IMR-90 (cell line): ENCODE results near the gene SUSD6. TPM values are rescaled to one million over a fixed set of nuclear protein-coding genes. Genes with fewer than 3 reads are reported as not detected.

Experiments
- ATAC-seq: fragments of 200-7000 bp; cut with Tn5 transposase; 2 replicates; pipeline ENCODE4 v1.9.1; 2020; ENCODE audit warnings: low read depth, mild to moderate bottlenecking, moderate library complexity
- BruUV-seq: library from RNA; stranded (reverse); fragments of 400-500 nt; replicated peaks from 2 replicates; lab custom pipeline; 2021; lab: Mats Ljungman, UMichigan
- CTCF ChIA-PET: fragments of 300-600 bp; formaldehyde crosslinking; extraction: SDS; loops from one replicate; lab custom pipeline; 2021; ENCODE audit warnings: antibody characterized with exemption; lab: Yijun Ruan, JAX
- POLR2A ChIA-PET: fragments of 300-600 bp; sonication (Branson Sonifier 250); formaldehyde crosslinking; loops from one replicate; lab custom pipeline; 2022; ENCODE audit warnings: antibody characterized with exemption; ENCODE audit not compliant: unreplicated experiment; lab: Charles Lee
- DNase-seq: peaks from one replicate; pipeline ENCODE4 v3.0.0; 2013
- H2AFZ ChIP-seq: replicated peaks from 2 replicates; pipeline ENCODE3; 2013; ENCODE audit warnings: low read length, mild to moderate bottlenecking; ENCODE audit not compliant: poor library complexity
- H2AK5ac ChIP-seq: 2 replicates; pipeline ENCODE4 v1.6.1; 2013; ENCODE audit warnings: low read depth, low read length, inconsistent platforms
- H2AK9ac ChIP-seq: replicated peaks from 2 replicates; pipeline ENCODE3; 2013; ENCODE audit warnings: mild to moderate bottlenecking, low read depth, low read length, moderate library complexity; ENCODE audit not compliant: poor library complexity
- H2BK120ac ChIP-seq: 2 replicates; pipeline ENCODE4 v1.6.1; 2013; ENCODE audit warnings: low read depth, low read length, inconsistent platforms
- H2BK15ac ChIP-seq: 3 replicates; pipeline ENCODE4 v1.6.1; 2013; ENCODE audit warnings: low read depth, low read length, inconsistent platforms
- H2BK20ac ChIP-seq: 2 replicates; pipeline ENCODE4 v1.6.1; 2013; ENCODE audit warnings: low read depth, mild to moderate bottlenecking, inconsistent platforms, low read length, moderate library complexity
- H2BK5ac ChIP-seq: 2 replicates; pipeline ENCODE4 v1.6.1; 2013; ENCODE audit warnings: mild to moderate bottlenecking, low read depth, low read length, inconsistent platforms; ENCODE audit not compliant: poor library complexity, severe bottlenecking
- H3K14ac ChIP-seq: replicated peaks from 2 replicates; pipeline ENCODE4 v1.6.1; 2013; ENCODE audit warnings: low read depth, low read length, inconsistent platforms
- H3K18ac ChIP-seq: 2 replicates; pipeline ENCODE4 v1.6.1; 2013; ENCODE audit warnings: low read depth, low read length, control low read depth
- H3K23ac ChIP-seq: 2 replicates; pipeline ENCODE4 v1.6.1; 2013; ENCODE audit warnings: low read depth, low read length, inconsistent platforms
- H3K27ac ChIP-seq: 2 replicates; pipeline ENCODE4 v1.5.1; 2013; ENCODE audit warnings: mild to moderate bottlenecking, control low read depth, low read length; ENCODE audit not compliant: insufficient read depth
- H3K27me3 ChIP-seq: 2 replicates; pipeline ENCODE4 v1.6.1; 2013; ENCODE audit warnings: low read length; ENCODE audit not compliant: control insufficient read depth, insufficient read depth
- H3K36me3 ChIP-seq: 2 replicates; pipeline ENCODE4 v1.6.1; 2013; ENCODE audit warnings: low read length, mixed read lengths; ENCODE audit not compliant: control insufficient read depth, insufficient read depth
- H3K4ac ChIP-seq: 2 replicates; pipeline ENCODE4 v1.6.1; 2013; ENCODE audit warnings: low read depth, low read length, inconsistent platforms
- H3K4me1 ChIP-seq: 2 replicates; pipeline ENCODE4 v1.6.1; 2013; ENCODE audit warnings: low read length, mixed read lengths; ENCODE audit not compliant: control insufficient read depth, insufficient read depth
- H3K4me2 ChIP-seq: 2 replicates; pipeline ENCODE4 v1.6.1; 2013; ENCODE audit warnings: low read depth, mild to moderate bottlenecking, control low read depth, low read length, moderate library complexity
- H3K4me3 ChIP-seq: 2 replicates; pipeline ENCODE4 v1.5.1; 2013; ENCODE audit warnings: low read depth, mild to moderate bottlenecking, control low read depth, low read length, moderate library complexity; ENCODE audit not compliant: insufficient read depth
- H3K56ac ChIP-seq: 2 replicates; pipeline ENCODE4 v1.6.1; 2013; ENCODE audit warnings: low read length, inconsistent platforms; ENCODE audit not compliant: insufficient read depth; ENCODE audit errors: extremely low read depth
- H3K79me1 ChIP-seq, 2 experiments: 2 replicates each; pipeline ENCODE4 v1.6.1; 2013; ENCODE audit warnings: low read length in 2 of 2, inconsistent platforms in 1 of 2, low read depth in 1 of 2
- H3K9ac ChIP-seq: 2 replicates; pipeline ENCODE4 v1.6.1; 2013; ENCODE audit warnings: low read depth, low read length, control low read depth
- H3K9me1 ChIP-seq: 2 replicates; pipeline ENCODE4 v1.6.1; 2013; ENCODE audit warnings: low read length, inconsistent platforms; ENCODE audit not compliant: insufficient read depth
- H3K9me3 ChIP-seq: 2 replicates; pipeline ENCODE4 v1.6.1; 2013; ENCODE audit warnings: low read length; ENCODE audit not compliant: control insufficient read depth, insufficient read depth
- H4K20me1 ChIP-seq: 2 replicates; pipeline ENCODE4 v1.6.1; 2013; ENCODE audit warnings: low read length, inconsistent platforms; ENCODE audit not compliant: insufficient read depth
- H4K5ac ChIP-seq: 2 replicates; pipeline ENCODE4 v1.6.1; 2013; ENCODE audit warnings: mild to moderate bottlenecking, low read depth, low read length, control low read depth
- H4K8ac ChIP-seq, 2 experiments: 2 replicates each; pipeline ENCODE4 v1.6.1; 2013; ENCODE audit warnings: low read depth in 2 of 2, low read length in 2 of 2, control low read depth in 1 of 2, inconsistent platforms in 1 of 2
- H4K91ac ChIP-seq: 2 replicates; pipeline ENCODE4 v1.6.1; 2013; ENCODE audit warnings: low read depth, low read length, inconsistent platforms; ENCODE audit not compliant: insufficient read depth
- BHLHE40 ChIP-seq: fragments of 150-350 bp; IDR thresholded peaks from 2 replicates; pipeline ENCODE4 v1.6.1; 2016; ENCODE audit warnings: mild to moderate bottlenecking, low read depth, low read length
- CEBPB ChIP-seq: IDR thresholded peaks from 2 replicates; pipeline ENCODE4 v1.6.1; 2012; ENCODE audit warnings: low read depth, low read length, improper control_type of control experiment
- CHD1 ChIP-seq: IDR thresholded peaks from 2 replicates; pipeline ENCODE4 v1.6.1; 2012; ENCODE audit warnings: low read depth, low read length, improper control_type of control experiment
- FOS ChIP-seq: fragments of 150-350 bp; IDR thresholded peaks from 2 replicates; pipeline ENCODE4 v1.6.1; 2016; ENCODE audit warnings: low read depth, low read length
- MAFK ChIP-seq: IDR thresholded peaks from 2 replicates; pipeline ENCODE4 v1.6.1; 2012; ENCODE audit warnings: low read depth, low read length, improper control_type of control experiment
- MAZ ChIP-seq: IDR thresholded peaks from 2 replicates; pipeline ENCODE4 v1.6.1; 2012; ENCODE audit warnings: low read depth, mild to moderate bottlenecking, low read length, improper control_type of control experiment, moderate library complexity, borderline replicate concordance
- NFE2L2 ChIP-seq: fragments of 150-350 bp; IDR thresholded peaks from 2 replicates; pipeline ENCODE4 v1.6.1; 2016; ENCODE audit warnings: low read depth, mild to moderate bottlenecking, low read length
- POLR2A ChIP-seq: IDR thresholded peaks from 2 replicates; pipeline ENCODE4 v1.6.1; 2012; ENCODE audit warnings: mild to moderate bottlenecking, low read depth, low read length
- RAD21 ChIP-seq: IDR thresholded peaks from 2 replicates; pipeline ENCODE4 v1.6.1; 2012; ENCODE audit warnings: low read length, improper control_type of control experiment
- RCOR1 ChIP-seq: IDR thresholded peaks from 2 replicates; pipeline ENCODE4 v1.6.1; 2012; ENCODE audit warnings: mild to moderate bottlenecking, low read length, improper control_type of control experiment; ENCODE audit not compliant: insufficient replicate concordance
- RFX5 ChIP-seq: IDR thresholded peaks from 2 replicates; pipeline ENCODE4 v1.8.0; 2012; ENCODE audit warnings: low read depth, mild to moderate bottlenecking, low read length, moderate library complexity
- SMC3 ChIP-seq: fragments of 150-350 bp; IDR thresholded peaks from 2 replicates; pipeline ENCODE4 v1.6.1; 2016; ENCODE audit warnings: low read depth, mild to moderate bottlenecking, antibody characterized with exemption, low read length, moderate library complexity
- WGBS, 2 experiments: methylation state at CpG; one replicate each; pipeline versions ENCODE4 v1.1.5 to v1.1.7; 2013; ENCODE audit warnings: missing lambda C conversion rate in 2 of 2; ENCODE audit not compliant: insufficient read length in 1 of 2; ENCODE audit errors: extremely low coverage in 2 of 2; 5-methylcytosine and 5-hydroxymethylcytosine counted together
- dilution Hi-C: fragments of 300-500 bp; cut with HindIII; formaldehyde crosslinking; loops from one replicate; pipeline ENCODE4 v1.14.3; 2018; ENCODE audit warnings: low sequenced_read_pairs; ENCODE audit not compliant: unreplicated experiment
- in situ Hi-C: fragments of 300-500 bp; cut with MboI; formaldehyde crosslinking; loops from 3 replicates; pipeline ENCODE4 v1.14.3; 2019; ENCODE audit warnings: low sequenced_read_pairs, inconsistent platforms, mixed read lengths
- intact Hi-C: fragments of 100-400 bp; cut with micrococcal nuclease; formaldehyde crosslinking; loops from 2 replicates; pipeline ENCODE4 v1.10.0; 2022
- polyA plus RNA-seq, 3 experiments: library from polyadenylated mRNA; depleted of rRNA; stranded (reverse); fragments of >200 nt; gene quantifications; 2 replicates each; pipeline ENCODE4 v1.2.3, GENCODE V29; 2012; ENCODE audit warnings: low replicate concordance in 1 of 3
- total RNA-seq: library from RNA; depleted of rRNA; stranded (reverse); fragments of >200 nt; gene quantifications from 2 replicates; pipeline ENCODE4 v1.2.3, GENCODE V29; 2012
- TF ChIP-seq, protein P1 (sequence below): fragments of 150-350 bp; IDR thresholded peaks from 2 replicates; pipeline ENCODE4 v1.6.1; 2017; ENCODE audit warnings: mild to moderate bottlenecking, antibody characterized with exemption, low read length, low read depth
- TF ChIP-seq, protein P2 (sequence below): conservative IDR thresholded peaks from 2 replicates; pipeline ENCODE4 v1.5.1; 2012; ENCODE audit warnings: mild to moderate bottlenecking, low read depth, low read length, improper control_type of control experiment
- TF ChIP-seq, protein P3 (sequence below): fragments of 150-350 bp; IDR thresholded peaks from 2 replicates; pipeline ENCODE4 v1.6.1; 2016; ENCODE audit warnings: low read depth, mild to moderate bottlenecking, low read length, moderate library complexity, borderline replicate concordance

SUSD6 gene
- total and polyA plus RNA-seq, 2 of the 4 experiments (the other 2 are of a cell fraction) = 2.3 to 10.1 TPM

DNA sequence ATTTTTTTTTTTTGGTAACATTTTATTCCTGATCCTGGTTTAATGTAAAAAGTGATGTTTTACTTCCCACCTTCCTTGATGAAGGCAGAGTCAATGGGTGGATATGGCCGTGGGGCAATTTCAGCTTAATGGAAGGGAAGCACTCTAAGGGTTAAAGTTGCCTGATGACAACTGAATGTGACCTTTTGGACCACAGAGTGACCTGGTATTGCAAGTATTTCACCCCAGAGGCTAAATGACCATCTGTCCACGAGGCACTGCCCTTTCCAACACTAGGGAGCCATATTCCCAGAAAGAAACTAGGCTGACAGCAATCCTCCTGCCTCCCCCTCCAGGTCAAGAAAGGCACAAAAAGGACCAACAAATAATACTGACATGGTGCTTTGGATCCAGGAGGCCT lies 41.5 kb upstream of the SUSD6 start:
- CTCF ChIA-PET = interaction anchor here (1.0 to 1.5 kb wide), 2 partner anchors 10 kb away, joined by 3 to 4 read pairs; no protein-coding TSS in a partner anchor
- dilution Hi-C loops = no loop called here
- WGBS, 2 experiments = no CpG with 5 or more reads among the region's 2 CpGs

More for the DNA sequence above, 41.5 kb upstream of the SUSD6 start:
- Histone ChIP-seq H3K4ac (no peak overlapping the region), H3K23ac (no peak overlapping the region), H2BK120ac (no peak overlapping the region), H3K4me3 (no peak overlapping the region), H3K9me1 (no peaks in the 10 kb centered on the region), H2BK5ac (no peak overlapping the region), H4K20me1 (no peaks in the 10 kb centered on the region), H4K8ac (no peak overlapping the region), H4K5ac (no peak overlapping the region), H3K4me2 (no peak overlapping the region), H4K91ac (no peak overlapping the region), H2BK20ac (no peak overlapping the region), H3K56ac (no peak overlapping the region), H3K14ac (no peak overlapping the region), H3K9me3 (peaks cover 3% of the 10 kb centered on the region; the same call in 1 of the 2 replicates), H3K4me1 (peaks cover 3% of the 10 kb centered on the region; the same call in 1 of the 2 replicates), H2BK15ac (no peak overlapping the region), H3K18ac (no peak overlapping the region), H2AK5ac (no peak overlapping the region), H3K79me1 (no peaks in the 10 kb centered on the region), H2AK9ac (no peak overlapping the region), H2AFZ (no peak overlapping the region), H3K27me3 (peaks cover 86% of the 10 kb centered on the region), H3K27ac (no peak overlapping the region), H3K36me3 (no peaks in the 10 kb centered on the region), H3K9ac (no peak overlapping the region)
- intact Hi-C loops (no loop called here), in situ Hi-C loops (no loop called here)
- POLR2A ChIA-PET = no interaction called here
- BruUV-seq = no TSS peak
- TF ChIP-seq, protein P1, sequence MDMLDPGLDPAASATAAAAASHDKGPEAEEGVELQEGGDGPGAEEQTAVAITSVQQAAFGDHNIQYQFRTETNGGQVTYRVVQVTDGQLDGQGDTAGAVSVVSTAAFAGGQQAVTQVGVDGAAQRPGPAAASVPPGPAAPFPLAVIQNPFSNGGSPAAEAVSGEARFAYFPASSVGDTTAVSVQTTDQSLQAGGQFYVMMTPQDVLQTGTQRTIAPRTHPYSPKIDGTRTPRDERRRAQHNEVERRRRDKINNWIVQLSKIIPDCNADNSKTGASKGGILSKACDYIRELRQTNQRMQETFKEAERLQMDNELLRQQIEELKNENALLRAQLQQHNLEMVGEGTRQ = no peak
- TF ChIP-seq FOS = no peak
- TF ChIP-seq, protein P2, sequence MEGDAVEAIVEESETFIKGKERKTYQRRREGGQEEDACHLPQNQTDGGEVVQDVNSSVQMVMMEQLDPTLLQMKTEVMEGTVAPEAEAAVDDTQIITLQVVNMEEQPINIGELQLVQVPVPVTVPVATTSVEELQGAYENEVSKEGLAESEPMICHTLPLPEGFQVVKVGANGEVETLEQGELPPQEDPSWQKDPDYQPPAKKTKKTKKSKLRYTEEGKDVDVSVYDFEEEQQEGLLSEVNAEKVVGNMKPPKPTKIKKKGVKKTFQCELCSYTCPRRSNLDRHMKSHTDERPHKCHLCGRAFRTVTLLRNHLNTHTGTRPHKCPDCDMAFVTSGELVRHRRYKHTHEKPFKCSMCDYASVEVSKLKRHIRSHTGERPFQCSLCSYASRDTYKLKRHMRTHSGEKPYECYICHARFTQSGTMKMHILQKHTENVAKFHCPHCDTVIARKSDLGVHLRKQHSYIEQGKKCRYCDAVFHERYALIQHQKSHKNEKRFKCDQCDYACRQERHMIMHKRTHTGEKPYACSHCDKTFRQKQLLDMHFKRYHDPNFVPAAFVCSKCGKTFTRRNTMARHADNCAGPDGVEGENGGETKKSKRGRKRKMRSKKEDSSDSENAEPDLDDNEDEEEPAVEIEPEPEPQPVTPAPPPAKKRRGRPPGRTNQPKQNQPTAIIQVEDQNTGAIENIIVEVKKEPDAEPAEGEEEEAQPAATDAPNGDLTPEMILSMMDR = no peak
- TF ChIP-seq MAFK = no peak
- TF ChIP-seq NFE2L2 = no peak
- no peak for TF ChIP-seq POLR2A
- no peak for TF ChIP-seq CHD1
- TF ChIP-seq RAD21 = no peak
- no peak for TF ChIP-seq SMC3
- TF ChIP-seq RFX5 = no peak
- TF ChIP-seq BHLHE40 = no peak
- TF ChIP-seq MAZ = no peak
- TF ChIP-seq CEBPB = no peak
- TF ChIP-seq, protein P3, sequence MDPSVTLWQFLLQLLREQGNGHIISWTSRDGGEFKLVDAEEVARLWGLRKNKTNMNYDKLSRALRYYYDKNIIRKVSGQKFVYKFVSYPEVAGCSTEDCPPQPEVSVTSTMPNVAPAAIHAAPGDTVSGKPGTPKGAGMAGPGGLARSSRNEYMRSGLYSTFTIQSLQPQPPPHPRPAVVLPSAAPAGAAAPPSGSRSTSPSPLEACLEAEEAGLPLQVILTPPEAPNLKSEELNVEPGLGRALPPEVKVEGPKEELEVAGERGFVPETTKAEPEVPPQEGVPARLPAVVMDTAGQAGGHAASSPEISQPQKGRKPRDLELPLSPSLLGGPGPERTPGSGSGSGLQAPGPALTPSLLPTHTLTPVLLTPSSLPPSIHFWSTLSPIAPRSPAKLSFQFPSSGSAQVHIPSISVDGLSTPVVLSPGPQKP = no peak
- no peak for TF ChIP-seq RCOR1
- no peak for DNase-seq
- ATAC-seq = no peak
